EH (cell line): Measurements from ENCODE around the gene HSP90AA1.
A peak's percentile ranks its signal among the peaks of the same experiment; 100 is the strongest.
"Not testable (repeated sequence)": the region's sequence is repeated elsewhere in the genome, so short reads cannot be mapped to it uniquely, and the experiment has no call there.

ENCODE experiments used
- DNase-seq: peaks from one replicate; pipeline ENCODE4 v3.0.0-alpha.2; 2015; ENCODE audit warnings: low read depth

HSP90AA1 gene

GRCh38 chr14:102094101-102094500 is 7.3 kb upstream of the HSP90AA1 start:
- no peak for DNase-seq

- DNase-seq: no peak
Observed at GRCh38 chr14:102092806-102093205, 6.0 kb upstream of the HSP90AA1 start.

GRCh38 chr14:102090713-102091112 is 3.9 kb upstream of the HSP90AA1 start:
- DNase-seq: no peak

GRCh38 chr14:102089621-102090343 is 2.9 kb upstream of the HSP90AA1 start:
- DNase-seq: no peak

- DNase-seq: peak; percentile 28
Observed at GRCh38 chr14:102088012-102088792, 1.4 kb upstream of the HSP90AA1 start.

GRCh38 chr14:102087762-102088011 is 843 bp upstream of the HSP90AA1 start:
- no peak for DNase-seq

GRCh38 chr14:102086709-102086971 is 204 bp downstream of the HSP90AA1 start:
- DNase-seq: no peak

GRCh38 chr14:102085948-102086708 is 716 bp downstream of the HSP90AA1 start:
- peak; percentile 79 for DNase-seq

- DNase-seq: no peak
Observed at GRCh38 chr14:102085488-102085887, 1.4 kb downstream of the HSP90AA1 start.

- no peak for DNase-seq
Observed at GRCh38 chr14:102084931-102085330, 1.9 kb downstream of the HSP90AA1 start.

GRCh38 chr14:102084522-102084921 is 2.3 kb downstream of the HSP90AA1 start:
- DNase-seq: not testable (repeated sequence)

- no peak for DNase-seq
Observed at GRCh38 chr14:102081231-102082080, 5.4 kb downstream of the HSP90AA1 start.

- no peak for DNase-seq
Observed at GRCh38 chr14:102080183-102081080, 6.4 kb downstream of the HSP90AA1 start.

- no peak for DNase-seq
Observed at GRCh38 chr14:102079700-102079979, 7.2 kb downstream of the HSP90AA1 start.

GRCh38 chr14:102078831-102079699 is 7.8 kb downstream of the HSP90AA1 start:
- no peak for DNase-seq

- not testable (repeated sequence) for DNase-seq
Observed at GRCh38 chr14:102078361-102078791, 8.5 kb downstream of the HSP90AA1 start.

GRCh38 chr14:102077382-102077709 is 9.5 kb downstream of the HSP90AA1 start:
- DNase-seq: no peak

- no peak for DNase-seq
Observed at GRCh38 chr14:102075155-102075554, 11.7 kb downstream of the HSP90AA1 start.

- no peak for DNase-seq
Observed at GRCh38 chr14:102074415-102074964, 12.4 kb downstream of the HSP90AA1 start.

GRCh38 chr14:102071283-102071998 is 15.4 kb downstream of the HSP90AA1 start:
- DNase-seq: peak; percentile 79
